ENCODE results near the gene EVA1C. TPM values are rescaled to one million over a fixed set of nuclear protein-coding genes. Genes with fewer than 3 reads are reported as not detected.
"Not testable (repeated sequence)": the region's sequence is repeated elsewhere in the genome, so short reads cannot be mapped to it uniquely, and the experiment has no call there.

Gene EVA1C
- total RNA-seq, 3 donors from 2014 or later: 13.7 to 27.8 (median 15.3) TPM

DNA sequence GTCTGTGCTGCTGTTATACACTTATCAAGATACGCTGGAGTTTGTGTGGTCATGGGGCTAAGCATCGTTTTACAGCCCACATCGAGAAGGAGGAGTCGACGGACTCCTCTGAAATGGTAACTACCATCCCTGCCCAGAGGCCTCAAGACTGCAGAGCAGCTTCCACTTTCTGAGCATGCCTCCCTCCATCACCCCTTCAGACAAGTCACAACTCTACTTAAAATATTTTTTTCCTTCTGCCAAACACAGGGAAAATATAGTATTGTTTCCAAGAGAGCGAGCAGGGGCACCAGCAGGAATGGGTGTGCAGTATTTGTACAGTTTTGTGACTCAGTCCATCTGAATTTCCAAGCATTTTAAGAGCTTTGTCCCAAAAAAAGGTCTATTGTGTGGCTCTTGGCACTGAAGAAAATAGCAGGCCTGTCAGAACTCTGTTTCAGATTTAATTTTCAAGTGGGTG, 14.1 kb downstream of the EVA1C start:
- TF ChIP-seq, protein P1, sequence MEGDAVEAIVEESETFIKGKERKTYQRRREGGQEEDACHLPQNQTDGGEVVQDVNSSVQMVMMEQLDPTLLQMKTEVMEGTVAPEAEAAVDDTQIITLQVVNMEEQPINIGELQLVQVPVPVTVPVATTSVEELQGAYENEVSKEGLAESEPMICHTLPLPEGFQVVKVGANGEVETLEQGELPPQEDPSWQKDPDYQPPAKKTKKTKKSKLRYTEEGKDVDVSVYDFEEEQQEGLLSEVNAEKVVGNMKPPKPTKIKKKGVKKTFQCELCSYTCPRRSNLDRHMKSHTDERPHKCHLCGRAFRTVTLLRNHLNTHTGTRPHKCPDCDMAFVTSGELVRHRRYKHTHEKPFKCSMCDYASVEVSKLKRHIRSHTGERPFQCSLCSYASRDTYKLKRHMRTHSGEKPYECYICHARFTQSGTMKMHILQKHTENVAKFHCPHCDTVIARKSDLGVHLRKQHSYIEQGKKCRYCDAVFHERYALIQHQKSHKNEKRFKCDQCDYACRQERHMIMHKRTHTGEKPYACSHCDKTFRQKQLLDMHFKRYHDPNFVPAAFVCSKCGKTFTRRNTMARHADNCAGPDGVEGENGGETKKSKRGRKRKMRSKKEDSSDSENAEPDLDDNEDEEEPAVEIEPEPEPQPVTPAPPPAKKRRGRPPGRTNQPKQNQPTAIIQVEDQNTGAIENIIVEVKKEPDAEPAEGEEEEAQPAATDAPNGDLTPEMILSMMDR (IDR thresholded peaks at IDR 0.05): no peak
- H3K9me3 ChIP-seq: no peaks in the 10 kb centered on the region
- H3K36me3 ChIP-seq (ENCODE audit: low read depth): no peaks in the 10 kb centered on the region
- DNase-seq (no peak), ATAC-seq (no peak)
- intact Hi-C loops (cut with DNase I, micrococcal nuclease): no loop called here
- no peaks in the 10 kb centered on the region for H3K4me1 ChIP-seq (ENCODE audit: low read depth)
- H3K4me3 ChIP-seq: no peak overlapping the region

DNA sequence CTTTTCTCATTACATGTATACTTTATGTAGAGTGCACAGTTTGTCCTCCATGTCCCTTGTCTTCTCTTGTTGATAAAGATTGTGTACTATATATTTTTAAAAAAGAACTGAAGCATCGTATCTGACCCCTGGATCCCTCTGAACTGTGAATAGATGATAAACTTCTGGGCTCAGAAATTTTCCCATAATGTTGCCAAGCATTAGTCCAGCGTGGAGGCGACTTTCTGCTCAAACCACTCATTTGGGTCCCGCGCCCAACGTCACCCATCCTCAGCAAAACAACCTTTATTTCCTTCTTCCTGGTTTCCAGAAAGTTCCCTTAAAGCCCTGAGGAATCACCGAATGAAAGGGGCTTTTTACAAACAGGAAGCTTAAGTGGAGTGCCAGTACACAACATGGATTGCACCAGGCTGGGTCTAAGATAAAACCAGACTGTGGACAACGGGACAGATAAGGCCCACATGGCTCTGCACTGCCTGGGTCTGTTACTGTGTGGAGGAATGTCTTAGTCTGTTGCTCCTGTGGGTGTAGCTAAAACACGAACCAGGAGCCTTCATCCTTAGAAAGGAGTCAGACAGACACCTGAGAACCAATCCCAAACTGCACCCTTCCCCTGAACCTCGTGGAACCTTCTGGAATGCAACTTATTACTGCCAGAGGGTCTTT, 15.6 kb downstream of the EVA1C start:
- Histone ChIP-seq H3K4me3 (no peak overlapping the region), H3K36me3 (ENCODE audit: low read depth) (no peaks in the 10 kb centered on the region), H3K9me3 (no peaks in the 10 kb centered on the region), H3K4me1 (ENCODE audit: low read depth) (no peaks in the 10 kb centered on the region)
- TF ChIP-seq, protein P1 (IDR thresholded peaks at IDR 0.05): no peak
- intact Hi-C loops (cut with DNase I, micrococcal nuclease): no loop called here
- no peak for ATAC-seq
- DNase-seq: no peak

DNA sequence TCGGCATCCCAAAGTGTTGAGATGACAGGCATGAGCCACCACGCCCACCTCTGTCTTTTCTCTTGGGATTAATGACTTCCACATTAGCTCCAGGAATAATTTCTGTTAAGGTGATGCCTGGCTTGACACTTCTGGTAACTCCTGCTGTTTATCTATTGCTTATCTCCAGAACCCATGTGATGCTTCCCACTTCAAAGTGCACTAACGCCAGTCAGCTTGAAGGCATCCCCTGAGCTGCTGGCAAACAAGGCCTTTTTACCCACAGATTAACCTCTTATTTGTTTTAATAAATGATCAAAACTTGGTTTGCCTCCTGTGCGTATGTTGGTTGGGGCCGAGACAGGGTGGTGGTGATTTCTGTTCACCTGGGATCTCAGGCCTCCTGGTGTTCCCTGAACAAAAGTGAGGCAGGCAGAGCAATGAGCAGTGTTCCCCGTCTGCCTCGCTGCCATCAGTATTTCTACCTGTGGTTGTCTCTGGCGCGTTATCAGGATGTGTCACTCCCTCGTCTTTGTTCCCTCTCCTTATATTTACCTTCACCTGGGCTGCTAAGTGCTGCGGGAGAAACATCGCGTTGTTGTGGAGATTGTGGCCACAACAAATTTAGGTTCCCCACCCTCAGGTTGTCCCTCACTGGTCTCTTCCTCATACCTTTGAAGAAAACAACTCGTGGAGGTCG, 20.6 kb downstream of the EVA1C start:
- H3K4me1 ChIP-seq (ENCODE audit: low read depth); intact Hi-C loops (cut with DNase I, micrococcal nuclease); H3K9me3 ChIP-seq; DNase-seq; H3K4me3 ChIP-seq; H3K36me3 ChIP-seq (ENCODE audit: low read depth): not testable (repeated sequence)
- peak; percentile 94 for ATAC-seq

DNA sequence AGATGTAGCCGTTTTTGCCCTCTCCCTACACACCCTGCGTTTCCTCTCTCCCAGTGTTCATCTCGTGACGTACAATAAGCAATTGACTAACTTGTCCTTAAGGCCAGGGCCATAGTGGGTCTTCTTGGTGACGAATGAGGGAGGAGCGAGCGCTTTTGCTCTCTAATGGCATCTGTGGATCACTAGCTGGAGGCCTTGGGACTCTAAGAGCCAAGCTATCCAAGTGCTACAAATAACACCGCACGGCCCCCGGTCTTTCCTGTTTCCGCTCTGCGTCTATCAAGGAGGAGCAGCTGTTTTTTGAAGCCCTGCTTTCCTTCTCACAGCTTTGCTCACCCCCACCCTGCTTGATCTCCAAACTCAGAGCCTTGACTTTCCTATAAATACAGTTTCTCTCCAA, 25.2 kb downstream of the EVA1C start:
- H3K9me3 ChIP-seq: no peaks in the 10 kb centered on the region
- intact Hi-C loops (cut with DNase I, micrococcal nuclease): no loop called here
- H3K4me1 ChIP-seq (ENCODE audit: low read depth): no peaks in the 10 kb centered on the region
- no peak for DNase-seq
- H3K36me3 ChIP-seq (ENCODE audit: low read depth): no peaks in the 10 kb centered on the region
- no peak for ATAC-seq
- TF ChIP-seq, protein P1 (IDR thresholded peaks at IDR 0.05): no peak
- no peak overlapping the region for H3K4me3 ChIP-seq

DNA sequence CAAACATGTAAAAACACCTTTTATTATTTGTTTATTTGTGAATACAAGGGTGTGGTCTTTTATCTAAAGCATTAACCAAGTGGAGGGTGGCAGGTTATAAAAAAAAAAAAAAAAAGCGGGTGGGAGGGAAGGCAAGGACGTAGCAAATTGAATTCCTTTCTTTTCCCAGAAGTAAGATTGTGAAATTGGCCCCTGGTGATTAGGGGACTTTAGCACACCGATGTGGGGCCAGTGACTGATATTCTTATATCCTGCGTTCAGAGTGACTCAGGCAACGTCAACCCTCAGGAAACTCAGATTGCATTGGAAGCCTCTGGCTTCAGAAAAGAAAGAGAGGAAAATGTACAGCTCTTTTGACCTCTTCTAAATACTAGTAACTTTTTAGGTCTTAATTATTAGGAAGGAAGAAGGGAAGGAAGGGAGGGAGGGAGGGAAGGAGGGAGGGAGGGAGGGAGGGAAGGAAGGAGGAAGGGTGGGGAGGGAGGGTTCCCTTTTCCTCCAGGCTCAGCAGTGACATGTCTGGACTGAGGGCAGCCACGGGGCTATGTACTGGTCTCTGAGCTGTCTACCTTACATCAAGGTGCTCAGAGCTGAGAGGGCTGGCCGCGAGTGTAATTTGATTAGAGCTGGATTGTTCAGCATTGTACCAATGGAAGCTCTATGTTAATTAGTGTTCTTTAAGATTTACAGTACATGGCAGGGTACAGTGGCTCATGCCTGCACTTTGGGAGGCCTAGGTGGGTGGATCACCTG, 30.2 kb downstream of the EVA1C start:
- DNase-seq (no peak), ATAC-seq (no peak)
- Histone ChIP-seq H3K4me3 (no peak overlapping the region), H3K4me1 (ENCODE audit: low read depth) (no peaks in the 10 kb centered on the region), H3K9me3 (no peaks in the 10 kb centered on the region), H3K36me3 (ENCODE audit: low read depth) (no peaks in the 10 kb centered on the region)
- intact Hi-C loops (cut with DNase I, micrococcal nuclease): no loop called here
- TF ChIP-seq, protein P1 (IDR thresholded peaks at IDR 0.05): no peak

DNA sequence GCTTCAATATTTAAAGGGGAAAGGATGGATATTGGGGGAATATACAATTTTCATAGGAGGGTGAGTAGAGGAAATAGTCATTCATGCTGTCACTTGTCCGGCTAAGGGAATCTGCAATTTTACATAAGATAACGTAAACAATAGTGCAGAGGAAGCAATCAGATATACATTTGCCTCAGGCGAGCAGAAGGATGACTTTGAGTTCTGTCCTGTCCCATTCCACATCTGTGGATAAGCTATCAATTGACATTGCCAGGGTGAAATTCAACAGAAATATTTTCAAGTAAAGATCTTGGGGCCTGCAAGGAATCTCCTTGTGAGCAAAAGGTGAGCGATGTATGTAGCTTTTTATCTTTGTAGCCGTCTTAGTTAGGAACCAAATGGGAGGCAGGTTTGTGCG, 32.6 kb downstream of the EVA1C start:
- ATAC-seq (no peak), DNase-seq (no peak)
- no peaks in the 10 kb centered on the region for H3K36me3 ChIP-seq (ENCODE audit: low read depth)
- TF ChIP-seq, protein P1 (IDR thresholded peaks at IDR 0.05): no peak
- H3K4me1 ChIP-seq (ENCODE audit: low read depth): no peaks in the 10 kb centered on the region
- no peaks in the 10 kb centered on the region for H3K9me3 ChIP-seq
- intact Hi-C loops (cut with DNase I, micrococcal nuclease): no loop called here
- H3K4me3 ChIP-seq: no peak overlapping the region

DNA sequence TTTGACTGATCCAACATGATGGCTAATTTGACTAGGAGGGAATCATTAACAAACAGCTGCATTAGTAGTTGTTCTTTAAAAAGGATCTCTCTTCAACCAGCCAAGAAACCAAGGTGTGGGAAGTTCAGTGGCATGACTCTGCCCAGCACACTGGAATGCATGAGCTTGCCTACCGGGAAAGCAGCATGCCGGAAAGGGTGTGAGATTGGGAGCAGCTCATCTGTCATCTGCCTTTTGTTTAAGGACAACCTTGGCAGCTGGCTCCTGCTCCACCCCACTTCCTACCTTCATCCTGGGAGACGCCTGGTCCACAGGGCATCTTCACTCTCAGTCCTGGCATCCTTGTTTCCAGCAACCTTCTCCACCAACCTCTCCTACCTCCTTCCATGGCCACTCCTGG, 33.9 kb downstream of the EVA1C start:
- intact Hi-C loops (cut with DNase I, micrococcal nuclease); H3K9me3 ChIP-seq; DNase-seq; H3K4me3 ChIP-seq; H3K4me1 ChIP-seq (ENCODE audit: low read depth); H3K36me3 ChIP-seq (ENCODE audit: low read depth); ATAC-seq: not testable (repeated sequence)

Measured in mucosa of descending colon (tissue), 3 donors.